Epidermal melanocyte (primary cell): Measurements from ENCODE around the gene OR2T11.
"Not testable (repeated sequence)": the region's sequence is repeated elsewhere in the genome, so short reads cannot be mapped to it uniquely, and the experiment has no call there.

Experiments used
- DNase-seq: peaks from one replicate; pipeline ENCODE4 v3.0.0; 2011; ENCODE audit warnings: low spot score; ENCODE audit not compliant: insufficient read length

The OR2T11 gene, protein sequence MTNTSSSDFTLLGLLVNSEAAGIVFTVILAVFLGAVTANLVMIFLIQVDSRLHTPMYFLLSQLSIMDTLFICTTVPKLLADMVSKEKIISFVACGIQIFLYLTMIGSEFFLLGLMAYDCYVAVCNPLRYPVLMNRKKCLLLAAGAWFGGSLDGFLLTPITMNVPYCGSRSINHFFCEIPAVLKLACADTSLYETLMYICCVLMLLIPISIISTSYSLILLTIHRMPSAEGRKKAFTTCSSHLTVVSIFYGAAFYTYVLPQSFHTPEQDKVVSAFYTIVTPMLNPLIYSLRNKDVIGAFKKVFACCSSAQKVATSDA

DNA sequence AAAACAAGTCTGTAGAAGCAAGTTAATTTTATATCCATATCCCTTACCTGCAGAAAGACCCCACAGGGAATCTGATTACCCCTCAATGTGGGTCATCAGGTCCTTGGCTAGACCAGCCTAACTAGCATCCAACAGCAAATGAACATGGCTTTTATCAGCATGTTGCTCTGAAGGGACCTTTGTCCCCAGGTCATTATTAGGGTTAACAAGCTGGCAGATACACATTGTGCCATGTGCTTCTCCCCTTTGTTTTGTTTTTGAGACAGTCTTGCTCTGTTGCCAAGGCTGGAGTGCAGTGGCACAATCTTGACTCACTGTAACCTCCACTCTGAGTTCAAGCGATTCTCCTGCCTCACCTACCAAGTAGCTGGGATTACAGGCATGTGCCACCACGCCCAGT, at the start of gene OR2T11:
Gene OR2T11 (minus strand): TSS at position 101 of the 400 bp plus-strand sequence. CDS start 7,963 bp downstream, outside the sequence.
- DNase-seq: not testable (repeated sequence)

DNA sequence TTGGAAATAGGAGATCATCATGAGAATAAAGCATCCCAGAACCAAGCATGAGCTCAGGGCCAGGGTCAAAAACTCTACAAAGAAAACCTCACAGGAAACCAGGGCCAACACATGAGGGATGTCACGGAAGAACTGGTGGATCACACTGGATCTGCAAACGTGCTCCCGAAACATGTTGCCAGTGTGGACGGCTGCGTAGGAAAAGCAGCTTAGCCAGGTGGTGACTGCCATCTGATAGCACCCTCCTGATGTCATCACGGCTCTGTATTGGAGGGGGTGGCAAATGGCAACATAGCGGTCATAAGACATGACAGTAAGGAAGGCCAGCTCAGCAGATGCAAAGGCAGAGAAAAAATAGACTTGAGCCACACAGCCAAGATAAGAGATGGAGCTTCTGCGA, 46.8 kb upstream of the OR2T11 start:
- no peak for DNase-seq

DNA sequence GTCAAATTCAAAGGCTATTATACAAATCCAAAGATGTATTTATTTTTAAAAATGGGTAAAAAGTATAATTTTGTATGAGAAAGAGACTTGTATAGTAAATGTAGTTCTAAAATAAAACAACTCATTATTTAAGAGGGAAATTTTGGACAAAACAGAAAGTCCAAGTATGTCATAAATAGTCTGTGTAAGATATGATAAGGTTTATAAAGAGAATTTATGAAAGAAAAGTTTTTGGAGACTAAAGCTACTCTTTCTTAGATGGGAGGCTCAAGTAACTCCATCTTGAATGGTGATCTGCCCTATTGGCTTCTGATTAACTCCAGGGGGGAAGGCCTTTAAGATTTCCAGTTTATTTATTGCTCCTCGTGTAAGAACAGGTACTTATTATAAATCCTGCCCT, 35.1 kb upstream of the OR2T11 start:
- no peak for DNase-seq

DNA sequence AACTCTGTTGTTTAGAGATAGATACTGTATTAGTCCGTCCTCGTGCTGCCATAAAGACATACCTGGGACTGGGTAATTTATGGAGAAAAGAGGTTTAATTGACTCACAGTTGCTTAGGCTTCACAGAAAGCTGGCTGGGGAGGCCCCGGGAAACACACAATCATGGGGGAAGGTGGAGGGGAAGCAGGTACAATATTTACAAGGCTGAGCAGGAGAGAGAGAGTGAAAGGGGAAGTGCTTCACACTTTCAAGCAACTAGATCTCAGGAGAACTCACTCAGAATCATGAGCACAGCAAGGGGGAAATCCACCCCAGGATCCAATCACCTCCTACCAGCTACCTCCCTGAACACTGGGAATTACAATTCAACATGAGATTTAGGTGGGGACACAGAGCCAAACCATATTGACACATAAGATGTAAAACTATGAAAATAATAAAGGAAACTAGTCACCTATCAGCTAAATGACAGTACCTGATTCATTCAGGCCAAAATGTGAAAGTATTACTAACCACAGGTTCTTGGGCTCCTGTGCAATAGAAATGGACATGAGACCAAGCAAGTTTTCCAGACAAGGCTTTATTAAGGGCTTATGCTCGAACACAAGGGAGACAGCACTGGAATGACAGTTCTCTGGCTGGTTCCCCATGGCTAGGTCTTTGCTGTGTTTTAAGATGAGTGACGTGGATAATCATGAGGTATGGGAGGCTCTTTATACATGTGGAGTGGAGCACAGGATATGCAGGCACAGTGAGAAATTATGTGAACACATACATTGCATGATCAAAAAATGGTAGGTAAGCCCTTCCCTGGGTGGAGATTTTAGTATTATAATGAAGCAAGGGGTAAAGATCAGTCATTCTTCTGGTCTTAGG, 28.8 kb upstream of the OR2T11 start:
- DNase-seq: not testable (repeated sequence)

DNA sequence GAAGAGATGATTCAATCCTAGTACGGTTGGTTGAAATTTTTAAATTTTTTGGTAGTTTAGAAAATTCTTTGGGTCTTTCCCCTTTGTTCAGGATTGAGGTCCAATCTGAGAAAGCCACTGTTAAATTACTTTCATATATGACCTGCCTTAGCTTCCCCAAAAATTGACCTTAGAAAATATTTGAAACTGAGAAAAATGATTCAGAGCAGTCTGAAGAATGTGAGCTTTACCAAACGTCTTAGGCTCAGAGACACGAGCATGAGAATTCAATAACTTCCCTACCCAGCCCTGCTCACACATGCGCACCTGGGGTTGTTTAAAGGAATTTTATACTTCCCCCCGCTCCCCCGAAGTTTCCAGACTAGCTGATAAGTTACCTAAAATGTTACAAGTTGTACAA, 21.9 kb upstream of the OR2T11 start:
- DNase-seq: not testable (repeated sequence)

DNA sequence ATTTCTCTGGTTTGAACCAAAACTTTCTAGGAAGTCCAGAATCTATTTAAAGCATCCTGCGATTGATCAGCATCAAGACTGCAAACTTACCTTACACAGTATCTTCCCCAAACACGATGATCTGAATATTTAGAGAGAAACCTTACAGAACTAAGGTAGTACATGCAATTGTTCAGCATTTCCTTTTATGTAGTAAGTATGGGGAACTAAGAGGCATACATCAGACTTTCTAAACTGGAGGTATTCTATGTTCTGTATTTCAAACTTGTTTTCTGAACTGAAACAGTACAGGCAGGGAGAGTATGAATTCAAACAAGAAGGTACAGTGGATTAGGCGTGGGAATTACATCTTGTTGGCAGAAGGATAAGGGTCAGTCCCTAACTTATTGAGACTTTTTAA, 20.5 kb upstream of the OR2T11 start, which contains the start of gene OR2T27:
Gene OR2T27 (minus strand): TSS at position 175 of the 400 bp plus-strand sequence. CDS start 4,644 bp downstream, outside the sequence.
- not testable (repeated sequence) for DNase-seq

DNA sequence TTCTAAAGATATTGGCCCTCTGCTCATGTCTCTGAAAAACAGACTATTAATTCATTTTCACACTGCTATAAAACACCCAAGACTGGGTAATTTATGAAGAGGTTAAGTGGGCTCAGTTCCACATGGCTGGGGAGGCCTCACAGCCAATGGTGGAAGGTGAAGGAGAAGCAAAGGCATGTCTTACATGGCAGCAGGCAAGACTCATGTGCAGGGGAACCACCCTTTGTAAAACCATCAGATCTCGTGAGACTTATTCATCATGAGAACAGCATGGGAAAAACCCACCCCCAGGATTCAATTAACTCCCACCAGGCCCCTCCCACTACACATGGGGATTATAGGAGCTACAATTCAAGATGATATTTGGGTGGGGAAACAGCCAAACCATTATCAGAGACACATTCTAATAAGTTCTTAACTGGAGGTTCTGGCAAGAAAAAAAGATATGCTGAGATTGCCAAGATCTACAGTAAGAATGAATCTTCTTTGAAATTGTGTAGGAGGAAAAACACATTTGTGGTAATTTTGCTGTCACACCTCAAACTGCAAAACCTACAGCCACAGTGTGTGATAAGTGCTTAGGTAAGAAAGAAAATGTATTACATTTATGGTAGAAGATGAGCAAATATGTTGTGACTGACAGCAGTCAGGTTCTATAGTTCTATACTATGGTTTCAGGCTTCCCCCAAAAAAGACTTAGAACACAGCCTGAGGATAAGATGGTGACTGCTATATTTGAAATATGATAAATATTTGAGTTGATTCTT, 14.1 kb upstream of the OR2T11 start:
- not testable (repeated sequence) for DNase-seq

DNA sequence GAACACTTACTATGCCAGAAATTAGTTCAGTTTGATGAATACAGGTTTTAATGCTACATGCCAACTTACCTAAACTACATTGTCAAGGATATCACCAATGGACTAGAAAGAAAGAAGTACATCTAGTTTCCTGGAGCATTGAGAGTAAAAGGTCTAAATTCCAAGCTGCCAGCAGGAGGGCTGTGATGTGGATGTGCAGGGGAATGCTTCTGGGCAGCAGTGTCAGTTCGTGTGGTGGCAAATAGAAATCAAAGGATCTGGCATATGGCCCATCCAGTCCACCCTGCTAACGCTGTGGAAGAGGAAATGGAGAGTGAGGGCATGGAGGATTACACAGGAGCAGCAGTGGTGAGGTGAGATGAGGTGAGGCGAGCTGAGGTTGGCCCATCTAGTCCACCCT, 10.3 kb upstream of the OR2T11 start, which contains the start of gene OR2T35:
Gene OR2T35 (minus strand): TSS at position 101 of the 400 bp plus-strand sequence. CDS start 6,020 bp downstream, outside the sequence.
- DNase-seq: not testable (repeated sequence)

DNA sequence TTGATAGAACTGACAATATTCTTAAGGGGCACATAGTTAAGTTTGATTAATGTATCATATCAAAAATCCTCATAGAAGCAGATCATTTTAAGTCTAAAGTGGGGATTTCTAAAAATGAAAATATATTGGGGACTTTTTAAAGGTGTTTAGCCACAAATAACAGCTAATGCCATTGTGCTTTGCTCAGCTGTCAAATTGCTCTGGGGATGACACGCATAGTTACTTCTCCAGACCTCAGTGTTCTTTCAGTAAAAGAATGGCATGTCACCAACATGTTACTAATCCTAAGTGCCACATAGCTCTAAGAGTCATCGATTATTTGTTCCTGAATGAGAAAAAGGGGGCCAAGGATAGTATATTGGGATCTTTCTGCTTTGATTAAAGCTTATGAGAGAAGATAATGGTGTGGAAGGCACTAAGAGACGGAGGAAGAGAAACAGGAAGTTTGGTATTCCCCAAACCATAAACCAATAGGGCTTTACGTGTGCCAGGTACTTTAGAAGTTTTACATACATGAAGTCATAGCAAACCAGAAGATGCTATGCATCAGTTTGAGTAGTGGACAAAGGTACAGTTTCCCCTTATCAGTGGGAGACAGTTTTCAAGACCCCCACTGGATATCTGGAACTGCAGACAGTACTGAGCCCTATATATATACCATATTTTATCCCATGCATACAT, 8.2 kb upstream of the OR2T11 start:
- not testable (repeated sequence) for DNase-seq

DNA sequence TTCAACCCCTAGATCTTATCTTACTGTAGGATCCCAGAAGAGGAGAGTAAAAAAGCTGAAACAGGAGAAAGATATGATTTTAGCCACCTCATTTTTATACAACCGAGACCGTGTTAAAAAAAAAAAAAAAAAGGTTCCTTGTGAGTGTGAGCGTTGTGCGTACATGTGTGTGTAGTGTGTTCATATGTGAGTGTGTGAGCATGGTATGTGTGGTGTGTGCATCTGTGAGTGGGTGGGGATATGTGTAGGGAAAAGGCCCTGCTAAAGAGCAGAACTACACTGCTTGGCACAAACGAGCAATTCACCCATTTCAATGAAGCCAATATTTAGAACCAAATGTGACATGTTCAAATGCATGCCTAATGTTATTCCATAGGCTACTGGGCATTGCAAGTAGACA, 6.7 kb upstream of the OR2T11 start:
- DNase-seq: not testable (repeated sequence)

DNA sequence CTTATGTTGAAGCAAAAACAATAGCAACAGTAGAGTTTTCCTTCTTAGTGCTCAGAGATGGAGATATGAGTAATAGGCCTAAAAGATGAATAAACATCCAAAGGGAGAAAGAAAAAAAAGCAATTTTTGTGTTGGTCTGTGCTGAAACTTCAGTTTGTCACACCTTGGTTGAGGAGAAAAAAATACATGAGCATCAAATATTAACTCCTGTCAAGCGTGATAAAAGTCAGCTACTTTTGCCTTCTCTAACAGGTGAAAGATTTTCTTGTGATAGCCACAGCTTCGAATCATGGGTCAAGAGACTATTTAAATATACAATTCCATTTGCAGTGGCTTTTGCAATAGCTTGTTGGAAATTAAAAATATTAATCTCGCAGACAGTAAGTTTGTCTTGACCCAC, 6.0 kb upstream of the OR2T11 start:
- not testable (repeated sequence) for DNase-seq

DNA sequence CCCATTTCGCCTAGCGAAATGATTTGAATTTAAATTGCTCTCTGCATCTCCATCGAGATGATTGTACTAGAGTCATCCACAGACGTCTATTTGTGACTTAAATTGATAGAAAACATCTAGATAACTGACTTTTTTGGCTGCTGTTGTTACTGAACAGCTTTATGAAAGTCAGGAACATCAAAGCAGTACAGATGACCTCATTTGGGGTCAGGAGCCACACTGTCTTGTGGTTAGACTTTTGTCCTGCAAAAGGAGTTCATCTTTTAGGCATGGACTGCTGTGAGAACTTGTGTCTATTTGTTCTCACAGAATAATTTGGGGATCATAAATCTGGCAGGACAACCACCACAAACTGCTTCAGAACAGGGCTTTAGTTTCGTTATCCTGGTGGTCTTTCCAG, 4.8 kb upstream of the OR2T11 start:
- not testable (repeated sequence) for DNase-seq

DNA sequence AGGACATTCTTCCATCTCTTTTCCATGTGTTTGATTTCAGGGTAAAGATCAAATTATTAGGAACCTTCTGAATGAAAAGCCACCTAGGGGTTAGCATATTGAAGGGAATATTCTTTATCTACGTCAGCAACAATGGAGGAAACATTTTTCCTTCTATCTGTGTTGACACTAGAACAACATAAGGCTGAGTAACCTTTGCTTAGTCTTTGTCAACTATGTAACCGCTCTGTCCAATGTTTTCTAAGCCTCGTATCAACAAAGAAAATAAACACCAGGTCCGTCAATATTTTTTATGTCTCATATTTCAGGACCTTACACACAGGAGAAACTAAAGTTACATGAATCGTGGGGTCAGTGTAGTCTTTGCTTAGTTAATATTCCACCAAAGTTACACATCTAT, 1.7 kb upstream of the OR2T11 start:
- not testable (repeated sequence) for DNase-seq

DNA sequence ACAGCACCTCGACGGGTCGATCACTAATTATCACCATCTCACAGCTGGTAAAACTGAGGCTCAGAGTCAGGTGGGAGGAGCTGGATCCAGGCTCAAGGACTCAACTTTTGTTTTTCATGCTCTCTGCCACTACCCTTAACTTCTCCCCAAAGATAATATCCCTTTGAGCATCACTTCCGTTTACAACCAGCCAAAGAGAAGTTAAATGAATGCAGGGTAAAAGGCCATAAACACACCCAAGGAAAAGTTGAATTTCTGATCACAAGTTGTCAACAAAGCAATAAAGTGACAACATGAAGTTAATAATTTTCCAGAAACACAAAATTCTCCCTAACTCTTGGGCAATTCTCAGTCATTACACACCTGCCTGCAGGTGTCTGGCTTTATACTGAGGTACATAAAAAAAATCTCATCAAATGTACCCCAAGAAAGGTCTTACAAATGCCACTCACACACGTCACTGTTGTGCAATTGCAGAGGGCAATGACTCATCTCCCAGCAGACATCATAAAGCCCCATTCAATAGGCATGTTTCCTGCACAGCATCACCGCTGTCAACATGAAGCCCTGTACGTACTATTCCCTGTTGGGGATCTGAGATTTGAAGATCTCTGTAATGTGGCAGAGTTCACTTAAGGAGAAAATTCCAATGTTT, 3.4 kb downstream of the OR2T11 start:
- DNase-seq: no peak

DNA sequence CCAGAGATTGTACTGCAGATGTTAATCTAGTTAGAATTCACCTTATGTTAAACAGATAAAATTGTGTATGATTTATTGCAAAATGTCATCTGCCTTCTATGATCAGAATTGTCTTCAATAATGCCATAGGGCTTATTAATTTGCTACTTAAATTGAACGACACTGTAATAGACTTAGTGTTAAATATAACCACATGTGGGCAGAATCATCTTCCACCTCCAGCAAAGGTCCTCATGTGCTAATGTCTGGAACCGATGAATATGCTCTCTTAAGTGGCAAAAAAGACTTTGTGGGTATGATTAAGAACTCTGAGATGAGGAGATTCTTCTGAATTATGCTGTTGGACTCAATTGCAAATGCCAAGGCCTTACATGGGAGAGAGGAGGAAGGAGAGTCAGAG, 4.3 kb downstream of the OR2T11 start:
- DNase-seq: no peak

DNA sequence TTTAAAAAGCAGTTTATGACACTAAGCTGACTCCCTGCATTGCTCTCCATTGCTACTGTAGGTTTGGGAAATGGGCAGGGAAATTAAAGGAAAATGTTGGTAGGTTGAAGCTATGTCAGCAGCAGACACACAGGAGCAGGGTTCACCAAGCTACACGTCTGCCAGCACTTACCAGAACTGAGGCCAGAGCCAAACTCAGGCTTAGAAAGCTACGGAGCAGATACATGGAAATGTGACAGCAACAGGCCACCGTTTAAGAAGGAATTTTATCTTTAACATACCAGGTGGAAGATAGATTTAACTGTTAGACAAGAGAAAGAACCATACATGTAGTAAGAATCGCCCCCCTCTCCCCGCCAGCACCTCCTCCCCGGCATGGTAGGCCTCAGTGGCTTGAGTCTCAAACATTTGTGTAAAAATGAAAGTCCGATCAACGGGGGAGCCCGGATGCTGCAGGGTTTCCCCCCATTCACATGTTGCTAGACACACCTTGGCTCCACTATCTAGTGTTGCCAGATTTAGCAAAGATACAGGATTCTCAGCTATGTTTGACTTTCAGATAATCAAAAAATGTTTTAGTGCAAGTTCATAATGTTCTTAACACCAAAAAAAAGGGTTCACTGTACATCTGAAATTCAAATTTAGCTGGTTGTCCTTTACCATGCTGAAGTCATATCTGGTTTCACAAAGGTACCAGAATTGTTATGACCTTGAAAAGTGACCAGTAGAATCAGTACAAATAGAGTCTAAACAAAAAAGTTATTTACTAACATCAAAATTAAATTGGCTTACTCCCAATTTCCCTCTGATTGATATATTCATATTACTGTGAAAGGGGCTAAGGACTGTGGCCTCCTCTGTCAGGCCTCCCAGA, 6.7 kb downstream of the OR2T11 start:
- no peak for DNase-seq

DNA sequence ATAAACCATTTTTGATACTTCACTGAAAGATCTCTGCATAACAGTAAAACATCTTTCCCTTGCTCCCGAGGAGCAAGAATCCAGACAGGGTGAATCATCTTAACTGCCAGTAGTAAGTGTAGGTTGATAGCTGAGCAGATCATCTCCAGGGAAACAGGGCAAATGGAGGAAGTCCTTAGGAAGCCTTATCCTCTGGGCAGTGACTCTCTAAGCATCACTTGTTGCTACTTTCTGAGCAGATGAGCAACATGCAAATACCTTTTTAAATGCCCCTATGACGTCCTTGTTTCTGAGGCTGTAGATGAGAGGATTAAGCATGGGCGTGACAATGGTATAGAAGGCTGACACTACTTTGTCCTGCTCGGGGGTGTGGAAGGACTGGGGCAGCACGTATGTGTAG, 8.9 kb downstream of the OR2T11 start:
- DNase-seq: no peak

DNA sequence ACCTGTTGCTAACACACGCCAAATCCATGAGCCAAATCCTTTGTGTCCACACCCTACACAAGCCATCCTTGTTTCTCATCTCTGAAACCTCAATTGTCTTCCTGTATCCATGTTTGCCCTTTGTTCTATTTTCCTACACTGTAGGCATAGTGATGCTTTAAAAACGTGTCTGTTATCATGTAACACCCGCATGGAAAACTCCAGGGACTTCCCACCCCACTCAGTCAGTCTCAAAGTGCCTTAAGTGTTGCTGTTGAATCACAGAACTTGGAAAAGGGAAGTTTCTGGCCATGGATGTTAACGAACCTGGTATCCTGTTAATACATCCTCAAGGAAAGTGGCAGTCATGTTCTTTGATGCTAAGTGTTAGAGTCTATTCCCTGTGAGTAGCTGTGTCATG, 9.7 kb downstream of the OR2T11 start:
- DNase-seq: no peak

DNA sequence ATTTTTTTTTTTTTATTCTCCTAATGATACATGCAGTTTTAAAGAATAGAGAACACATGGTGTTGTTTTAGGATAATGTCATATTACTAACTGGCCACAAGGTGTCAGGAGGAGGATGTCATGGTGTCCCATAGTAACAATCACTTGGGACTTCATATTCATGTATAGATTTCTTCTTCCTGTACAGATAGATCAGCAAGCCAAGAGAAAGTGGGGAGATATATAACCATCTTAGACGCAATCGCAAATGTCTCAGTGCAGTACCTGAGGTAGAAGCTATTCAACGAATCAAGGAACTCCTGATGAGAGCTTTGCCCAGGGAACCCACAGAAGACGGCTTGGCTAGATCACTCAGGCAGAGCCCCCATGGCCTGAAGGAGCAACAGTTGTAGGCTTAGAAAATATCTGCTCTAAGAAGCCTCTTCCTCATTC, 12.3 kb downstream of the OR2T11 start:
- no peak for DNase-seq
